ENCODE measurements around the gene ZFP64.
A peak's percentile ranks its signal among the peaks of the same experiment; 100 is the strongest.
"Not testable (repeated sequence)": the region's sequence is repeated elsewhere in the genome, so short reads cannot be mapped to it uniquely, and the experiment has no call there.

ZFP64 gene

GRCh38 chr20:52191132-52191915, at the start of gene ZFP64:
ZFP64 (minus strand) TSS chr20:52191779; CDS start chr20:52191636, 143 bp downstream.
- DNase-seq: peak; percentile 68

DNA sequence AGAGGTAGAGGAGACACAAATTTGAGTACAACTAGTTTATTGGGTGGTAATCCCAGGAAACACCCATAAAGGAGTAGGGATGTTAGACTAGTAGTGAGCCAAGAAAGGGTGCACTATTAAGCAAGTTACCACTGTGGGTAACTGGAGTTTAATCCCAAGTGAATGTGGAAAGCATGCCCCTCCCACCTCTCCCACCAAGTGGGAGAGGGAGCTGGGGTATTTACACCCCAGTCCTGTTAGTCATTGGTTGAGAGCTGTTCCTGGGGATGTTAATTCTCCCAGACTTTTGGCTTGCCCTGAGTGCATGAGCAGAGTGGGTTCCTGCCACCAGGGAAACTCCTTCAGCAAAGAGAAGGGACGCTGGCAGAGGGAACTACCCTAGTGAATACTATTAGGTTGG, 49.2 kb upstream of the ZFP64 start:
- DNase-seq: no peak

DNA sequence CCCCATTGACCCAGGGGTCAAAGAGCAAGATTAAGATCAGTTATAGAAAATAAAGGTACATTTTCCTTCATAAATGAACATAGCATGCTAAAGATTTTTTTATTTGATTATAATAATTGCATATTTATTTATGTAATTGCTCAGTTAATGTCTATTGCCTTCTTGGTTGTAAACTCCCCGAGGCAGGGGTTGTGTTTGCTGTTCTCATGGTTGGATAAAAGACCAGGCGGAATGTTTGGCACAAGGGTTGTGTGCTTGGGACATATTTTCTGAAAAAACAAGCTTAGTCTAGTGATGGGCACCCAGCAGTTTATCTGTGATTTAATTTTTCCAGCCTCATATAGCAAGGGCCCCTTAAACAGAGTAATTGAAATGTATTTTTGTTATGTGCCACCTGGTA, 47.5 kb upstream of the ZFP64 start:
- DNase-seq: no peak

- no peak for DNase-seq
These were observed 44.7 kb upstream of the ZFP64 start for GRCh38 chr20:52236292-52236691.

GRCh38 chr20:52235129-52235528, 43.5 kb upstream of the ZFP64 start:
- DNase-seq: no peak

GRCh38 chr20:52234302-52235045, 42.9 kb upstream of the ZFP64 start:
- no peak for DNase-seq

- no peak for DNase-seq
These were observed 39.7 kb upstream of the ZFP64 start for GRCh38 chr20:52231230-52231746.

DNA sequence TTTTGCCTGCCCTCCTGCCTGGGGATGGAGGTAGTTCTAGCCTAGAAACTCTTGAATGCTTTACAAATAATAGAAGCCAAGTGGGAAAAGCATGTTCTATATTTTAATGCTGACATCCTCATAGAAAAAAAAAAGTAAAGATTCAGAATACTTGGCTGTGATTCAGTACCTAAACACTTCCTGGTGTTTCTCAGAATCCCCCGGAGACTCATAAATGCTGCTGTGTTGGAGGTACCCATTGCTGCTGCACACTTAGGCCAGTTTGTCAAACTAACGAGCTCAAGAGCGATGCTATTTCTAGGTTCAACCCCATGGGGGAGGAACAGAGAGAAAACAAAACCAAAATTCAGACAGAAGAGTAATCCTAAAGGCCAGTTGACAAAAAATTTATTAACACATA, 38.8 kb upstream of the ZFP64 start:
- no peak for DNase-seq

GRCh38 chr20:52229346-52229745, 37.8 kb upstream of the ZFP64 start:
- DNase-seq: not testable (repeated sequence)

DNA sequence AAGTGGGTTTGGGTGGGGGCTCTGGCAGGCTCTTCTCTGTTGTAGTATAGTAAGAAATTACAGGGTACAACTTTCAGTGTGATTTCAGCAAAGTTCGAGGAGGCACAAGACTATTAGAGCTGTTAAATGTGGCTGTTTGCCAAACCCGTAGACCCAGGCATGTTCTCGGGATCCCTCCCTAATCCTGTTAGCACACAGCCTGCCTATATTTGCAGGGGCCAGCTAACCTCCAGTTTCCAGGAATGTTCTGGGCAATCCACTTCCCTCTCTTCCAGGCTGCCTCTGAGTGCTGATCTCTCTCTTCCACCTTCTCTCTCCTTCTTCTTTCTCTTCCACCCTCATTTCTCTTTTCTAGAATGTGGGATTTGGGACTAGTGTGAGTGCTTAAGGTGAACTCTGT, 34.8 kb upstream of the ZFP64 start:
- no peak for DNase-seq

GRCh38 chr20:52224920-52225319, 33.3 kb upstream of the ZFP64 start:
- DNase-seq: no peak

DNA sequence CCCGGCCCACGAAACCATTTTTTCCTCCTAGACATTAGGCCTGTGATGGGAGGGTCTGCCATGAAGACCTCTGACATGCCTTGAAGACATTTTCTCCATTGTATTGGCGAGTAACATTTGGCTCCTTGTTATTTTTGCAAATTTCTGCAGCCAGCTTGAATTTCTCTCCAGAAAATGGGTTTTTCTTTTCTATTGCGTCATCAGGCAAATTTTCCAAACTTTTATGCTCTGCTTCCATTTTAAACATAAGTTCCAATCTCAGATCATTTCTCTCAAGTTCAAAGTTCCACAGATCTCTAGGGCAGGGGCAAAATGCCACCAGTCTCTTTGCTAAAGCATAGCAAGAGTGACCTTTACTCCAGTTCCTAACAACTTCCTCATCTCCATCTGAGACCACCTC, 29.8 kb upstream of the ZFP64 start:
- DNase-seq: not testable (repeated sequence)

DNA sequence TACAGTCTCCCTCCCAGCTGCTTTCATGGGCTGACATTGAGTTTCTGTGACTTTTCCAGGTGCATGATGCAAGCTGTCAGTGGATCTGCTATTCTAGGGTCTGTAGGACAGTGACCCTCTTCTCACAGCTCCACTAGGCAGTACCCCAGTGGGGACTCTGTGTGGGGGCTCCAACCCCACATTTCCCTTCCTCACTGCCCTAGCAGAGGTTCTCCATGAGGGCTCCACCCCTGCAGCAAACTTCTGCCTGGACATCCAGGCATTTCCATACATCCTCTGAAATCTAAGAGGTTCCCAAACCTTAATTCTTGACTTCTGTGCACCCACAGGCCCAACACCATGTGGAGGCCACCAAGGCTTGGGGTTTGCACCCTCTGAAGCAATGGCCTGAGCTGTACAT, 29.3 kb upstream of the ZFP64 start:
- not testable (repeated sequence) for DNase-seq

GRCh38 chr20:52219441-52219840, 27.9 kb upstream of the ZFP64 start:
- DNase-seq: no peak

DNA sequence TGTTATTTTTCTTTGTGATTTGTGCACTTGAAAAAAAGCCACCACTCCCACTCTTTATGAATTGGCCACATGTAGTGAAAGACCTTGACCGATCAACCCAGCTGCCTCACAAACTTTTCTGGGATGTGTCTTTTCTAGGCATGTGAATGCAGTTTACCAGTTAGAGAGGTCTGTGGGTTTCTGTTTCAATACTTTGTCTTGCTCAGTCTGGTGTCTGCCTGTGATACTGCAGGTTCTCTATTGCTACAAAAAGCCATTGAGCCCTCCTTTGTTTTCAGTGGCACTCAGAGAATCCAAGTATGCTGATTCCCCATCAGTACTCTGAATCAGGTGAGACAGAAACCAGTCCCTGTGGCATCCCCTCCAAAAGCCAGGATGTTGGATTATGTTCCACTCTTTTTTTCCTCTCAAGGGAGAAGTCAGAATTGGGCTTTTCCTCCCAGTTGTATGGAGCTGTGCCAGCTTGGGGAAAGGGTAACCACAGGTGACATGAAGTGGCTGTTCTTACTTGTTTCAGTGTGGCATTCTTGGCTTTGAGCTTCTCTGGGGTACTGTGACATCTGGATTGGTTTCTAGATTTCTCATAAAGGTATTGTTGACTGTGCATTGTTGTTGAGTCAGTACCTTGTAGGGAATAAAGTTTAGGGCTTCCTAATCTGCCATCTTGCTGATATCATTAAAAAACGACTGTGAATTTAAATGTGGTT, 26.3 kb upstream of the ZFP64 start:
- no peak for DNase-seq

GRCh38 chr20:52213995-52214394, 22.4 kb upstream of the ZFP64 start:
- DNase-seq: no peak

- DNase-seq: no peak
These were observed 21.4 kb upstream of the ZFP64 start for GRCh38 chr20:52212943-52213342.

DNA sequence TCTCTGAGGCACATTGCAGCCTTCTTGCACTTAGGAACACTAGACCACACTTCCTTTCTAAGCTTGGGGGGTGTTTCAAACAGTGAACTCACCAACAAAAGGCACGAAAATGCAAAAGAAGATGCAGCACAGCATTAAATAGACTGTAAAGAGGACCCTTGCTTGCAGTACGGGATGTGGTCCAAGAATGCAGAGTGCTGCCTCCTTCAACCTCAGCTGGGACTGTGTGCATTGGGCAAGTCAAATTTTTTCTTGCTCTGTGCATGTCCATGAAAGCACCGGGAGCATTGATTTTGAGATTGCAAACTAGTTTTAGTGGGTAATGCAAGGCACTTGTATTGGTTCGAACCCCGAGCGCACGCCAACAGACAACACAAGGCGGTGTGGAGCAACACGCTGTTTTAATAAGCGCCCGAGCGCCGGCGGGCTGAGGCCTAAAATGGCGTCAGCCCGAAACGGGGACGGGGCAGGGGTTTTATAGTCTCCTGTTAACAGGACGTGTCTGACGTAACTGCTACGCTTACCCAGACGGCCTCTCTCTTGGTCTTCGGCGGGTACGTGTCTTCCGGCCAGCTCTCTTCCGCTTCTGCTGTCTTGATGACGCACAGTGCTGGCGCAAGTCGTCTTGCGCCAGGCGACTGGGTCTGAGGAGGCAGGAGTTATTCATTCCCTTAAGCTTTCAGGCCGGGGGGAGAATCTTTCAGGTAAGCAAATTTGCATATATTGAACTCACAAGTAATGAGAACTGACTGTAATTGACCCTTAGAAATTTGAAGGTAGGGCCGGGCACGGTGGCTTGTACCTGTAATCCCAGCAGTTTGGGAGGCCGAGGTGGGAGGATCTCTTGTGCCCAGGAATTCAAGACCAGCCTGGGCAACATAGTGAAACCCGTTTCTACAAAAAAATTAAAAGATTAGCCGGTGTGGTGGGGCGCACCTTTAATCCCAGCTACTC, 18.7 kb upstream of the ZFP64 start:
- DNase-seq: no peak

DNA sequence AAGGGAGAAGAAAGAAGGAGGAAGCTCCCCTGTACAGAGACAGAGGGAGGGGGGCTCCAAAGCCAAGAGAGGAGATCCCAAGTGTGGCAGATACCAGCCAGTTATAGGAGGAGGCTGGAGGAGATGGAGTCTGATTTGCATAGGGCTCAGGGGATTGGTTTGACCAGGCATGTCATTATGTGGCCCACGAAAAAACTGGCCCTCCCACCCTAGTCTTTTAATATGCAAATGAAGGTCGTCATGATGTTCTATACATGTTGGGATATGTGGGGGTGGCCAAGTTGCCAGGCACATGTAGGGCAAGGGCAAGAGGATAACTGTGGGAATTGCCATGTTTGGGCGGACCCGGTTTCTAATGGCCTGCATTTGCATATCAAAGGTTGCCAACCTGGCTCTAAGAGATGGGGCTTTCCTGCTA, 17.6 kb upstream of the ZFP64 start:
- no peak for DNase-seq

DNA sequence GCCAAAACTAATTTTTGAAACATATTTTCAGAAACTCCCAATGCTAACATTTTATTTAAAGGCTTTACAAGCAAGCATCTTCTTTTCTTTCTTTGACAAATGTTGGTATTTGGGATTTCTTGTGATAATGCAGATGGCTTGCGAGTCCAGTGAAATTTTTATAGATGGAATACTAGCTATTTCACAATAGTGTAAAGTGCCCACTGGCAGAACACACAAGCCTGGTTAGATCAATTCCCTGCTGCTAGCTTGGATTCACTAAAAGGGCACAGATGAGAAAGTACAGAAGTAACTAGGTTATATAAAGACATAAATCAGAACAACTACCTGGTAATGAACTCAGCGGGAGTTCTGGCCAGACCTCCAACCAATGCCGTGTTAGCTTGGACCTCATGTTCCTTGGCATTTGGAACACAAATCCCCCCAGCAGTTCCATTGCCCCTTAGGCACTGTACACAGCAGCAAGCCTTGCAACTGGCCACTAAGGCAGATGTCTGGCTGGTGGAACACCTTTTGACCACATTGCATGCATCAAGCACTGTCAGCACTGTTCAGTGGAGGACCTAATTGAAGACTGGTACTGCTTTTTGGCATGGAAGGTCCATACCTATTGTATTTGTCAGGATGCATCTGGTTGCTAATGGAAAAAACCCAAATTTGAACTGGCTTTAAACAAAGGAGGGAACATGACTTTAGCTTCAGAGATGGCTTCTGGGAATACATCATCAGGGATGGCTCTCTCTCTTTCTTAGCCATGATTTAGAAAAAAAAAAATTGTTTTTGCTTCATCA, 15.6 kb upstream of the ZFP64 start:
- DNase-seq: no peak

DNA sequence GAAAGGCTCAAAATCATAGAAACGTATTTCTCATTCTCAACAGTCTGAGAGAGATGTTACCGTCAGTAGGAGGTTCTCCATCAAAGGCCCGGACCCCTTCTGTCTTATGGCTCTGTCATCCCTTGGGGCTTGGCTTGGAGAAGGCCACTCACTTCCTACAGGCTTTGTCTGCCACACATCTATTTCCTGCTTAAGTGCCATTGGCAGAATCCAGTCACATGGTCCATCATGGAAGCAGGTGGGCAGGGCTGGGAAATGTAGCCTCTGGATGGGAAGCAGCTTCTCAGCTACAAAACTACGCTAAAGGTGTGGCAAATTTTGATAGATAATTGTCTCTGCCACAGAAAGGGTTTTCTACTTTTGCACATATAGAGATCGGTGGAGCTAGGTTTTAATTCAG, 12.6 kb upstream of the ZFP64 start:
- DNase-seq: no peak

All from stimulated activated CD4-positive, alpha-beta T cell treated with anti-CD3 and anti-CD28 coated beads, Interleukin-12 subunit alpha, Interleukin-12 subunit beta, amount 100 ng/mL, for 4 hours (primary cell).